ENCODE measurements around the gene CLEC12A.
"Not testable (repeated sequence)": the region's sequence is repeated elsewhere in the genome, so short reads cannot be mapped to it uniquely, and the experiment has no call there.

Gene CLEC12A

DNA sequence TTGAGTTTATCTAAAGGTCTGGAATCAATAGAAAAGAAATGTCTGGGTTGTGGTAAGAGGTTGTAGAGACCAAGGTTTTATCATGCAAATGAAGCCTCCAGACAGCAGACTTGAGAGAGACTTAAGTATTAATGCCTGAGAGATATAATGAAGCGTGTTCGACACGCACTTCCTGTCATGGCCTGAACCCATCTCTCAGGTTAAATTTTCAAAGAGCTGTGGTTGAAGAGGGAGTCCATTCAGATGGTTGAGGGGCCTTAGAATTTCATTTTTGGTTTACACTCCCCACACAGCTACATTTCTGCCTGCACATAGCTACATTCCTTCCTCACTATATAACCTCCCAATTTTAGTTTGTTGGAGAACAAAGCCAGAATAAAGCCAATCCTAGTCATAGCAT is 10.1 kb upstream of the CLEC12A start:
- Histone ChIP-seq H3K4me3 (no peak overlapping the region), H3K27ac (no peak overlapping the region)

DNA sequence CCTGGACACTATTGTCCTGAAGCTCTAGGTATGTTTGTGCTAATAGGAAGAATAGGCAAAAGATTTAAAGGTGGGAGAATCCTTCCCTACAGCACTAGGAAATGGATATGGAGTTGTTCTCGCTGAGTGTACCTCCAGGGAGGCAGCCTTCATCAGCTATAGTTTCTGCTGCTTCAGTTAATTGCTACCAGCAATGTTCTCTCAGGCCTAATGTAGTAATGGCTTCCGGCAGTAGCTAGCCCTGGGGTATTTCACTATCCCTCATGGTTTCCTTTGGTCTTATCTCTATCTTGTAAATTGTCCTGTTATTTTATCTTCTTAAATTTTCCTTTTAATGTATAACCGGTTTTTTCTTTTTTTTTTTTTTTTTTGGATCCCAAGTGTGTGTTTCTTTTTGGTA is 9.3 kb upstream of the CLEC12A start:
- H3K27ac ChIP-seq, result no peak overlapping the region
- H3K4me3 ChIP-seq, result no peak overlapping the region

DNA sequence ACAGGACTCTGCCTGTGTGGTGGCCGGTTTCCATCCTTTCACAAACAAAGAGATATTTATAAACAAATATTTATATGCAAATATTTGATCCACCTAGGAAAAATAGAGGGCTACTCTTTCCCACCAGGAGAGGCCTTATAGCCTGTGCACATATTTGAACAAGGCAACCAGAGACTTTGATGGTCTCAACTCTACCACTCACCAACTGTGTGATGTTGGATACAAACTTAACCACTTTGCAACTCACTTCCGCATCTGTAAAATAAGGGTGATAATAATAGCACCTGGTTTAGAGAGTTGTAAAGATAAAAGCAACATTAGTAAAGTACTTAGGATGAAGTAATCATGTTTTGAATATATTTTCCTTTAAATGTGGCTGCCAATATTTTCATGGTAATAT is 1.5 kb upstream of the CLEC12A start:
- no peak overlapping the region for H3K4me3 ChIP-seq
- H3K27ac ChIP-seq, result no peak overlapping the region

DNA sequence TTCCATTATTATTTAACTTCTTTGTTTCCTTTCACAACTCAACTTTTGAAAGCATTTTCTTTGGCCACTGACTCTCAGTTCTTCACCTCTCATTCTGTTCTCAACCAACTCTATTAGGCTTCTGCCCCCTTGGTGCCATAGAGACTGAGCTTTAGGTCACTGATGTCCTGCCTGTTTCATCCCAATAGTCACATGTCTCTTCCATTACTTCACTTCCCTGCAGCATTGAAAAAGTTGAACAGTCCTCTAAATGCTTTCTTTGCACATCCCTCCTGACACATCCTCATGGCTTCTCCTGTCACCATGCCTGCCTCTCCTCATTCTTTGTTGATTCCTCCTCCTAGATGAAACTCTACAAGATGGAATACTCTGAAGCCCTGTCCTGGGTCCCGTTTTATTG is 2.7 kb downstream of the CLEC12A start:
- Histone ChIP-seq H3K27ac (no peak overlapping the region), H3K4me3 (no peak overlapping the region)

DNA sequence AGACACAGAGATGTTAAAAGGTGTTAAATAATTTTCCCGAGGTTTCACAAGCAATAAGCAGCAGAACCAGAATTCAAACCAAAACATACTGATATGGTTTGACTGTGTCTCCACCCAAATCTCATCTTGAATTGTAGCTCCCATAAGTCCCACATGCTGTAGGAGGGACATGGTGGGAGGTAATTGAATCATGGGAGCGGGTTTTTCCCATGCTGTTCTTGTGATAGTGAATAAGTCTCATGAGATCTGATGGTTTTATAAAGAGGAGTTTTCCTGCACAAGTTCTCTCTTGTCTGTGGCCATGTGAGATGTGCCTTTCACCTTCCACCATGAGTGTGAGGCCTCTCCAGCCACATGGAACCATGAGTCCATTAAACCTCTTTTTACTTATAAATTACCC is 3.5 kb downstream of the CLEC12A start:
- not testable (repeated sequence) for H3K4me3 ChIP-seq

DNA sequence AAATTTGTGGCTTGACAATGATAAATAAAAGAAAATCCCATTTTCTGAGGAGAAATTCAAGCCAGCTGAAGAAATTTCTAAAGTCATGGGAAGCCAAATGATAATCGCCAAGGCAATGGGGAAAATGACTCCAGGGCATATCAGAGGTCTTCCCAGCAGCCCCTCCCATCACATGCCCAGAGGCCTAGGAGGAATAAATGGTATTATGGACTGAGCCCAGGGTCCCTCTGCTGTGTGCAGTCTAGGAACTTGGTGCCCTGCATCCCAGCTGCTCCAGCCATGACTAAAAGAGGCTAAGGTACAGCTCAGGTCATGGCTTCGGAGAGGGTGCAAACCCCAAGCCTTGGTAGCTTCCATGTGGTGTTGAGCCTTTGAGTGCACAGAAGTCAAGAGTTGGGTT is 4.4 kb downstream of the CLEC12A start:
- Histone ChIP-seq H3K4me3 (no peak overlapping the region), H3K27ac (no peak overlapping the region)

More for the DNA sequence above, 3.5 kb downstream of the CLEC12A start:
- not testable (repeated sequence) for H3K27ac ChIP-seq

DNA sequence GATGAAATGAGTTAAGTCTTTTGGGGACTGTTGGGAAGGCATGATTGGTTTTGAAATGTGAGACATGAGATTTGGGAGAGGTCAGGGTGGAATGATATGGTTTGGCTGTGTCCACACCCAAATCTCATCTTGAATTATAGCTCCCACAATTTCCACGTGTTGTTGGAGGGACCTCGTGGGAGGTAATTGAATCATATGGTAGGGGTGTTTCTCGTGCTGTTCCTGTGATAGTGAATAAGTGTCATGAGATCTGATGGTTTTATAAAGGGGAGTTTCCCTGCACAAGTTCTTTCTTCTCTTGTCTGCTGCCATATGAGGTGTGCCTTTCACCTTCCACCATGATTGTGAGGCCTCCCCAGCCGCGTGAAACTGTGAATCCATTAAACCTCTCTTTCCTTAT is 5.4 kb downstream of the CLEC12A start:
- H3K27ac ChIP-seq, H3K4me3 ChIP-seq: not testable (repeated sequence)

DNA sequence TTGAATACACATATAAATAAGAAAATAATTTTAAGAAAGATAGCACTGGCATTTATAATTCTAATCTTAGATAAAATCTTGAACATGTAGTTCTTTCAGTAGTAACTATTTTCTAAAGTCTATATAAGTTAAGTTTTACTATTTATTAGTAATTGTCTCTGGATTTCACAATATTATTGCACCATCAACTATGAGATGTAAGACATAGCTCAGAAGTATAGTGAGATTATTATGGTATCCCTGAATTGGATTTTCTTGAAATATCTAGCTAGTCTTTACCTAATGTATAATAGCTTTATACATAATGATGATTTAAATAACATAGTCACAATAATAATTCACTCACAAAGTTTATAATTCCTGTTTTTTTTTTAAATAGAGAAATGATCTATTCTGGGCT is 6.7 kb downstream of the CLEC12A start:
- H3K27ac ChIP-seq, result no peak overlapping the region
- H3K4me3 ChIP-seq, result no peak overlapping the region

DNA sequence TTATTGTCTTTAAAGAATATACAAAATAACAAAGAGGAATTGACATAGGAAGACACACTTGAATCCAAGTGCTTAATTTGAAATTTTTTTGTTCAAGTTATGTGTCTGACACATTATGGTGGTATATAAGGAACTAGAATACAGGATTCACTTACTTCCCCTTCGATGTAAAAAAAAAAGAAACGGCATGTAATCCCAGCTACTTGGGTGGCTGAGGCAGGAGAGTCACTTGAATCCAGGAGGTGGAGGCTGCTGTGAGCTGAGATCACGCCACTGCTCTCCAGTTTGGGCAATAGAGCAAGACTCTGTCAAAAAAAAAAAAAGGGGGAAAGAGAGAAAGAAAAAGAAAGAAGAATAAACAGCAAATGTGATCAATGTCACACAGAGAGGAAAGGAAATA is 8.9 kb downstream of the CLEC12A start:
- Histone ChIP-seq H3K4me3 (no peak overlapping the region), H3K27ac (no peak overlapping the region)

DNA sequence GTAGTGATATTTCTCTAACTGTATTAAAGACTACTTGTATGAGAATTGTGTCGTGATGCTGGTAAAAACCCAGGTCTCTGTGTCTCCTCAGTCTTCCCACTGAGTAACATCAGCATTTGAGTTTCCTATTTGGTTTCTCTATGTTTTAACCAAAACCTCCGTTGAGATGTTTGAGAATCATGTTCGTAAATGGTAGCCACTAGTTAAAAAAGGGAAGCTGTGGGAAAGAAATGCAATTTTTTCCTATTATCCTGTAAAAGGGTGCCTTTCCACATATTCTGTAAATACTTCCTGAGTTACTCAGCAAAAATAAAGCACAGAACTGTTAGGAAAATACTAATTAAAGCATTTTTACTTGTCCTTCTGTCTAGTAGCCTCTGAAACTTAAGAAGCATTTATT is 20.7 kb downstream of the CLEC12A start:
- Histone ChIP-seq H3K4me3 (no peak overlapping the region), H3K27ac (no peak overlapping the region)

DNA sequence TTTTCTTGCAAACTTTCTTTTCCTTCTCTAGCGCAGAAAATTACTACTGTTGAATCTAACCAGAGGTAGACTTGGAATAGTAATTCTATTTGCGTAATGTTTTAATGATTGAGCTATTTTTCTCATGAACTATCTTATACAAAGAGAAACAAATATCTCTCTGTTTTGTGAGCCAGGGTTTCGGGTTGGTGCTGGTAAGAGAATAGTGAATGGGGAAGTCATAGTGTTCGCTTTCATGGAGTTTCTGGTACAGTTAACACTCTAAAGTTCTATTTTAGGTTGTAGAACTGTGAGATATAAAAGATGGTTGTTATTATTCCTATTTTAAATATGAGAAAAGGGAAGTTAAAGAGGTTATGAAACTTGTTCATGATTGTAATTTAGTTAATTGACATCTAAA is 21.1 kb downstream of the CLEC12A start:
- H3K4me3 ChIP-seq, result no peak overlapping the region
- no peak overlapping the region for H3K27ac ChIP-seq

DNA sequence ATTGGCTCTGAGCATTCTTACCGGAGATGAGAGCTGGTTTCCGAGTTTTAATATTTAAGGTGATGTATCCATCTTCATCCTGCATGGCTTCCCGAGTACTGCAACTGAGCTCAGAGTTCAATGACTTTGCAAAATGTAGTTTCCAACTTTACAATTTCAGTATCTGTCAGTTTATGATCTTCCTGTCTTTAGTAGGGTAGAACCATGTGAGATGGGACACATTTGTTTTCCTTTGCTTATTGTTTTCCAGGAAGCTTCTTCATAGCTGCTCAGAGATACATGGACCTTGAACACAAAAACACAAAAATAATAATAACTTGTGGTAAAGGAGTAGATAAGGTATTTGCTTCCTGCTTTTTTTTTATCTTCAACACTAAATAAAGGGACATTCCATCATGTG is 27.8 kb downstream of the CLEC12A start, which contains the start of gene CLEC1B:
Gene CLEC1B, minus strand, starts transcription at position 106 of the 400 bp plus-strand sequence. Its CDS starts 21 bp downstream, at position 85.
- Histone ChIP-seq H3K4me3 (no peak within 1 kb of the TSS), H3K27ac (no peak within 1 kb of the TSS)

DNA sequence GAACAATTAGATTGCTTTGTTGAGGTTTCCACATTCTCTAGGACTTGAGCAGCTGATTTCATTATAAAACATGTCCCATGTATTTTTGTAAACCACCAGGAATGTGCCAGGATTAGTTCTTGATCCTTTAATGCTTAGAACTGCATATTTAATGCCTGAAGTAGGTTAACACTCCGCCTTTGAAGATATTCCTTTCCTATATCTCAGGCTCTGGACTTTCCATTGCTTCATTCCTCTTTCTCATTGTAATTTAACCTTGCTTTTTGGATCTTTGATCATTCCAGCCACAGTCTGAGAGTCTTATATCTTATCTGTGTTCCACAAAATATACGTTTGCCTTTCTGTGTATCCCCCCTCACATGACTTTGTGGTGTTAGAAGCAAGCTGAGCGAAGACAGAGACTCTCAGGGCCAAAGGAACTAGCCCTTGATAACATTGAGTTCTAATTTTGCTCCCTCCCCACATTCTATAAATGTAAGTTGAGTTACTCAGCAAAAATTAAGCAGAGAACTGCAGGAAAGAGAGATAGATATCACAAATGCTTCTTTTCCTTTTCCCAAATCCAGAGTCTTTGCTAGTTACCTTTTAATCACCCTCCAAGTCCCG is 30.1 kb downstream of the CLEC12A start:
- Histone ChIP-seq H3K27ac (no peak overlapping the region), H3K4me3 (no peak overlapping the region)

DNA sequence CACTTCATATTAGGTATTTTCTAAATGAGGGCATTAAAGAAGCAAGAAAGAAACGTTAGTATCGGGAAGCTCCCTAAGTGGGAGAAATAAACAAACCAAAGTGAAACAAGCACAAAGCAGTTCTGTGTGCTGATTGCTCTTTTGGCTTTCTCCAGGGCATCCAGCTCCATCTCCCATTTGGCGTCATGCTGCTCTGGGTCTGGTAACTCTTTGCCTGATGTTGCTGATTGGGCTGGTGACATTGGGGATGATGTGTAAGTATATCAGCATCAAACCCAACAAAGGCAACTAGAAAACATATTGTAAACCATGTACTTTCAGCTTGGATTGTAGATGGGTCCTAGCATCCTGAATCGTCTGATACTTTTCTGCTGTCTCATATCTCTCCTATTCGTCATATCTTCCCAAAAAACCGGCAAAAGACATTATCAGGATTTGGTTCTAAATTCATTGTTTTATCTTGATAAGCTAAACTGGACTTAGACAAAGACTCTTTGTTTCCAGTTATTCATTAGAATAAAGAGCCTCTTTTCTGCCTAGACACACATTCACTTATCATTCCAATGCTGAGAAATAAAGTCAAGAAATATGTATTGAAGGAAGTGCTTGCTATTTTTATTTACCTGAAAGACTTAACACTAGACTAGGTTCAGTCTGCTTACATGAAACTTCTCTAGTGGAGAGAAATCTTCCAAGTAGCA is 41.6 kb downstream of the CLEC12A start:
- H3K4me3 ChIP-seq, result no peak overlapping the region
- H3K27ac ChIP-seq, result no peak overlapping the region

DNA sequence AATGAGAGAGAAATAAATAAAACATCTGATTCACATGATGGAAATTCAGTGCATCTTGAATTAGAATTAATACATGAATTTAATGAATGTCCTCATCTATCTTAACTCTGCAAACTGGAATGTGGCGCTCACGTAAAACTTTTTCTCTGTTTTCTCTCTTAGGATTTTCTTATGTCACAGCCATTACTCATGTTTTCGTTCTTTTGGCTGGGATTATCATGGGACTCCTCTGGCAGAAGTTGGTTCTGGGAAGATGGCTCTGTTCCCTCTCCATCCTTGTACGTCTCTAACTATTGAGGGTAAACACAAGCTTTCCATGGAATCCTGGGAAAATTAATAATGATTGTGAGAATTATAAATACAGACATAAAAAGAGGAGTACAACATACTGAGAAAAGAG is 44.2 kb downstream of the CLEC12A start:
- Histone ChIP-seq H3K27ac (no peak overlapping the region), H3K4me3 (no peak overlapping the region)

DNA sequence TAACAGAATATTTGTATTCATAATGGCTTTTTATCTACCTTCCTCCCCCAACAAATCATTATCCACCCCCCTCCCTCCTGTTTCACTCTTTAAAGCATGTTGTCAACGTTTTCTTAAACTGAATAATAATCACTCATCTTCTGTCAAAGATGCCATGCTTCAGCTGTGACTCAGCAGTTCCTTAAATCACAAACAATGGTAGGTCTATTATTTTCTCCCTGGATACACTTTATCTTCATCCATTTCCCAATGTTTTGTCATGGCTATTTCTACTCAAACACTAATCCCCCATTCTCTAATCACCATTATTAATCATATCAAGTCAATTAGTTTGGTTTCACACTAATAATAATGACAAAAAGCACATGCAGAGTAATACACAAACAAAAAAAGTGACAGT is 45.7 kb downstream of the CLEC12A start:
- Histone ChIP-seq H3K27ac (no peak overlapping the region), H3K4me3 (no peak overlapping the region)

DNA sequence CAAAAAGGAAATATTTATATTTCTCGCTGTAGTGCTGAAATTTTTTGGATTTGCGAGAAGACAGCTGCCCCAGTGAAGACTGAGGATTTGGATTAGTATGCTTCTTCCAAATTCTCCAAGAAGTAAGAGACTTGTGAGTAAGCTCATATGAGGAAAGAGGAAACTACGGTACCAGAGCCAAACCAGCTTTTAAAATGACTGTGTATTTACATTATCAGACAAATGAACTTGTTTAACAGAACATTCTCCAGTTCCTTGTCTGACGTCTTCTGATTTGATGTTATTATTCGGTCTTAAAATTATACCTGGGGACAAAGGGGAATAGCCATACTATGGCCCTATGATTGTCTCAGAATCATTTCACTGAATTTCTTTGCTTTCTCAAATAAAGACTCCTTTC is 47.2 kb downstream of the CLEC12A start:
- H3K27ac ChIP-seq, result no peak overlapping the region
- no peak overlapping the region for H3K4me3 ChIP-seq

DNA sequence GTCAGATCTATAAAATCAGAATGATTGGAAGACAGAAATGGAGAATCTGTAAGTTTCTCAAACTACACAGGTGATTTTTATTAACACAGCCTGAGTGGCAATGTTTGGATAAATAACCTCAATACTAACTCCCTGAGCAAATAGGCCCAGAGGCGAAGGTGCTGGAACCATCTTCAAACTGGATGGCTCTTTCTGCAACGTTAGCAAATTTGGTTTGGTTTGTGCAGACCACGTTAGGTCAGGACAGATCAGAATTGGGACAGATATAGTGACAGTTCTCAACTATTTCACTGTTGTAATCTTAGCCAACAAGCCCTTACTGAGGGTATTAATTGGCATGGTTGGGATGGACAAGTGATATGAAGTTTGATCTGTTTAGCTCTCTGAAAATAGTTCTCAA is 50.1 kb downstream of the CLEC12A start:
- no peak overlapping the region for H3K27ac ChIP-seq
- no peak overlapping the region for H3K4me3 ChIP-seq

DNA sequence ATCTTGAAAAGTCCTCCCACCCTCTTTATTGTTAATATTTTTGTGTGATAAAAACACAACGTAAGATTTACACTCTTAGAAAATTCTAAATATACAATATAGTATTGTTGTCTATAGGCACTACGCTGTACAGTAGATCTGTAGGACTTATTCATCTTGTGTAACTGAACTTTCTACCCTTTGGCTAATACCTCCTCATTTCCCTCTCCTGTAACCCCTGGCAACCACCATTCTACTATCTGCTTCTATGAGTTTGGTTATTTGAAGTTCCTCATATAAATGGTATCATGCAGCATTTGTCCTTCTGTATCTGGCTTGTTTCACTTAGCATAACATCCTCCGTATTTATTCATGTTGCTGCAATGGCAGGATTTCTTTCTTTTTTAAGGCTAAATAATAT is 54.0 kb downstream of the CLEC12A start:
- no peak overlapping the region for H3K27ac ChIP-seq

DNA sequence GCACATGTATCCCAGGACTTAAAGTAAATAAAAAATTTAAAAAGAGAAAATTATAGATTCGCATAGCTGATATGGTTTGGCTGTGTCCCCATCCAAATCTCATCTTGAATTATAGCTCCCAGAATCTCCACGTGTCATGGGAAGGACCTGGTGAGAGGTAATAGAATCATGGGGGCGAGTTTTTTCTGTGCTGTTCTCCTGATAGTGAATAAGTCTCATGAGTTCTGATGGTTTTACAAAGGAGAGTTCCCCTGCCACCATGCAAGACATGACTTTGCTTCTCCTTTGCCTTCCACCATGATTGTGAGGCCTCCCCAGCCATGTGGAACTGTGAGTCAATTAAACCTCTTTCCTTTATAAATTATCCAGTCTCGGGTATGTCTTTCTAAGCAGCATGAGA is 55.5 kb downstream of the CLEC12A start:
- H3K27ac ChIP-seq, H3K4me3 ChIP-seq: not testable (repeated sequence)

More for the DNA sequence above, 54.0 kb downstream of the CLEC12A start:
- no peak overlapping the region for H3K4me3 ChIP-seq

DNA sequence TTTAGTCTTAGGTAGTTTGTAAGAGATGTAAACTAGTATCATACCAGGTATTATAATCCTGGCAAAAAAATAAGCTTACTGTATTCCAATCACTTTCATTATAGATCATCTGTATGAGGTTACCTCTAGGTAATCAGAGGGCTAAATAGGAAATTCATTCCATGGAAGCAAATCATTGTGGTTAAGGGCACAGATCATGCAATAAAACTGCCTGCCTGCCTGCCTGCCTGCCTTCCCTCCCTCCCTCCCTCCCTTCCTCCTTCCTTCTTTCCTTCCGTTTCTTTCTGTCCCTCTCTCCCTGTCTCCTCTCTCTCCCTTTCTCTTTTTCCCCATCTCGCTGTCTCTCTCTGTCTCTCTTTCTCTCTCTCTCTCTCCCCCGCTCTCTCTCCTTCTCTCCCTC is 56.1 kb downstream of the CLEC12A start:
- no peak overlapping the region for H3K27ac ChIP-seq
- no peak overlapping the region for H3K4me3 ChIP-seq

DNA sequence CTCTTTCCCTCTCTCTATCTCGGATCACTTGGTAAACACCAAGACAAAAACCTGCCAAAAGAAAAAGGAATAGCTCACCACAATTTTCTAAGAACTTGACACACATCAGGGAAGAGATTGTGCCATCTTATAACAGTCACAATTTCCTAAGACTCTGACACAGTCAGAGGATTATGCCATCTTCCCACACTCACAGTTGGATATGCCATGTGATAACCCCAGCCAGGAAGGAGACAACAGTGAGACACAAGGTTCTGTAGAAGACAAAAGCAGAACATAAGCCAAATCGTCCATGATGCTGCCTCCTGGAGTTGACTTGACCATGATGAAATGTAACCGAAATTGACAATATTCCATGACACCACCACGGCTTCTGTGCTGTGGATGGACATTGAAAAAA is 56.5 kb downstream of the CLEC12A start:
- Histone ChIP-seq H3K4me3 (no peak overlapping the region), H3K27ac (no peak overlapping the region)
